HTR-8/SVneo (cell line): ENCODE results near the gene RAB3IP.
A peak's percentile ranks its signal among the peaks of the same experiment; 100 is the strongest.
"Not testable (repeated sequence)": the region's sequence is repeated elsewhere in the genome, so short reads cannot be mapped to it uniquely, and the experiment has no call there.

Source experiments
- DNase-seq: peaks from one replicate; pipeline ENCODE4 v3.0.0; 2011; ENCODE audit warnings: low spot score, mixed read lengths; ENCODE audit not compliant: insufficient read length
- FAIRE-seq: peaks from 2 replicates; lab custom pipeline; 2011; peaks lifted over from hg19 to GRCh38; lab: Jason Lieb, UNC

Gene RAB3IP

GRCh38 chr12:69755302-69755701 lies 16.6 kb downstream of the RAB3IP start:
- no peak for FAIRE-seq

GRCh38 chr12:69756088-69756755 lies 17.6 kb downstream of the RAB3IP start:
- no peak for DNase-seq
- no peak for FAIRE-seq

More at GRCh38 chr12:69755302-69755701, 16.6 kb downstream of the RAB3IP start:
- no peak for DNase-seq

DNA sequence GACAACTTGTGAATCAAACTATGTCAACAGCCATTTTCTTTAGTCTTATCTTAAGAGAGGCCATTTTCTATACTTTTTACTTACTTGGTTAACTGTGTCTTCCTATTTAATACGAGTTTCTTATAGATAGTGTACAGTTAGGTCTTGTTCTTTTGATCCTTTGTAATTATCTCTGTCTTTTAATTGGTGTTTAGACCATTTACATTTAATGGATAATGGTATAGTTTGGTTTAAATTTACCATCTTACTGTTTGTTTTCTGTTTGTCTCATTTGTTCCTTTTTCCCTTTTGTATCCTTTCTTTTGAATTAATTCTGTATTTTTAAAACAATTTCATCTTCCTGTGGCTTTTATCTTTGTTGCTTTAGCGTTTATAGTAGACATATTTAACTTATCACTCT lies 19.4 kb downstream of the RAB3IP start:
- DNase-seq (no peak), FAIRE-seq (no peak)

- not testable (repeated sequence) for DNase-seq, FAIRE-seq
These were observed 20.9 kb downstream of the RAB3IP start for GRCh38 chr12:69759581-69759980.

DNA sequence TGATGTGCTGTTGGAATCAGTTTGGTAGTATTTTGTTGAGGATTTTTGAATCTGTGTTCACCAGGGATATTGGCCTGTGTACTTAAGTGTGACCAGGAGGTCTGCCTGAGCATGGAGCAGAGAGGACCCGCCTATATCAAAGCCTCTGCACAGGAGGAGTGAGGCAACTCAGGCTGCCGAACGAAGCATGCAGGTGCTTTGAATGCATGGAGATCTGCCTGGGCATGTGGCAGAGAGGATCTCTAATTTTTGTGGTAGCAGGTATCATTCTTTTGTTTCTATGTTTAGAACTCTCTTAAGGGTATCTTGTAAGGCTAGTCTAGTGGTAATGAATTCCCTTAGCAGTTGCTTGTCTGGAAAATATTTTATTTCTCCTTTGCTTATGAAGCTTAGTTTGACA lies 26.9 kb downstream of the RAB3IP start:
- DNase-seq (no peak), FAIRE-seq (no peak)

DNA sequence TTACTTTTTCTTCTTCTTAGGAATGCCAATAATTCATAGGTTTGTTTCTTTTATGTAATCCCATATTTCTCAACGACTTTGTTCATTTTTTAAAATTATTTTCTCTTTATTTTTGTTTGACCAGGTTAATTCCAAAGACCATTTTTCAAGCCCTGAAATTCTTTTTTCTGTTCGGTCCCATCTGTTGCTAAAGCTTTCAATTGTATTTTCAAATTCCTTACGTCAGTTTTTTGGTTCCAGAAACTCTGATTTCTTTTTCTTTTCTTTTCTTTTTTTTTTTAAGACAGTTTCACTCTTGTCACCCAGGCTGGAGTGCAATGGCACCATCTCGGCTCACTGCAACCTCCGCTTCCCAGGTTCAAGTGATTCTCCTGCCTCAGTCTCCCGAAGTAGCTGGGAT lies 27.6 kb downstream of the RAB3IP start:
- DNase-seq, result no peak
- no peak for FAIRE-seq

DNA sequence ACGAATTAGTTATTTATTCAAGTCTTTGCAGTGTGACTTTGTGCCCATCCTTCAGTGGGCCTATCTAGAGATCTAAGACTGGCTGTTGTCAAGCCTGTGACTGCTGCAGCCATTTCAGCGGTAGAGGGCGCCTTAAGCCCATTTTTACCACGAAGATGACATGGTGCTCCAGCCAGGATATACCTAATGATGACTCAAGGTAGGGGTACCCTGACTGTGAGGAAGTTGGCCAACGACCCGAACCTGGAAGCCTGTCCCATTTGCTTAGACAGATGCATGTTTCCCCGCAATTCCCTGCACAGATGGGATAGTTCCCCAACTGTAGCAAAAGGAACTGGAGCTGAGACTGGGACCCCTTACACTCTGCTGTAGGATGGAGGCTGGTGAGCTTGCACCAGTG lies 41.3 kb downstream of the RAB3IP start:
- DNase-seq, result peak; percentile 41

GRCh38 chr12:69783365-69783764 lies 44.7 kb downstream of the RAB3IP start:
- FAIRE-seq (no peak), DNase-seq (no peak)

More for the DNA sequence above, 41.3 kb downstream of the RAB3IP start:
- peak; percentile 42 for FAIRE-seq

DNA sequence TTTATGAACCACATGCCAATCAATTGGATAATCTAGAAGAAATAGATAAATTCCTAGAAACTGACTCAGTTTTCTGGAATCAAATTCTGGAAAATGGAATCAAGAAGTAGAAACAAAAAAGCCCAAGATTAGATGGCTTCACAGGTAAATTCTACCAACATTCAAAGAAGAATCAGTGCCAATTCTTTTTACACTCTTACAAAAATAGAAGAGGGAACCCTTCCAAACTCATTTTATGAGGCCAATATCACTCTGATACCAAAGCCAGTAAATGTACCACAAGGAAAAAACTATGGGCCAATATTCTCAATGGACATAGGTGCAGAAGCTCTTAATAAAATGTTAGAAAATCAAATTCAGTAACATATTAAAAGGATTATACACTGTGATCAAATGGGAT lies 50.7 kb downstream of the RAB3IP start:
- no peak for DNase-seq
- no peak for FAIRE-seq

DNA sequence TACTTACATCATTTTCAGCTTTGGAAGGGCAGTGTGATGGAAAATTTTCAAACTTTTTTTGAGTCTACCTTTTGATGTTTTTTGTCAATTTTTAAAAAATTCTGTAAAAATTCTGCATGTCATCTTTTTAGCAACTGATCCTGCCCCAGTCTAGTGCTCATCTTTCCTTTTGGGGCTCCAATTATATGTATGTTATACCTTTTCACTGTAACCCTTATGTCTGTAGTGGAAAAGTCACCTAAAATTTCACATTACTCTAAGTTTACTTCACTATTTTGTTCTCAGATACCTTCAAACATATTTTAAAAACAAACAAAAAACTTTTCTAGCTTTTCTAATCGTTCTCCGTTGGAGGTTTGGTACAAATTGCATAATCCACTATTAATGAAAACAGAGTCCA lies 53.9 kb downstream of the RAB3IP start:
- DNase-seq, result no peak
- FAIRE-seq, result no peak

DNA sequence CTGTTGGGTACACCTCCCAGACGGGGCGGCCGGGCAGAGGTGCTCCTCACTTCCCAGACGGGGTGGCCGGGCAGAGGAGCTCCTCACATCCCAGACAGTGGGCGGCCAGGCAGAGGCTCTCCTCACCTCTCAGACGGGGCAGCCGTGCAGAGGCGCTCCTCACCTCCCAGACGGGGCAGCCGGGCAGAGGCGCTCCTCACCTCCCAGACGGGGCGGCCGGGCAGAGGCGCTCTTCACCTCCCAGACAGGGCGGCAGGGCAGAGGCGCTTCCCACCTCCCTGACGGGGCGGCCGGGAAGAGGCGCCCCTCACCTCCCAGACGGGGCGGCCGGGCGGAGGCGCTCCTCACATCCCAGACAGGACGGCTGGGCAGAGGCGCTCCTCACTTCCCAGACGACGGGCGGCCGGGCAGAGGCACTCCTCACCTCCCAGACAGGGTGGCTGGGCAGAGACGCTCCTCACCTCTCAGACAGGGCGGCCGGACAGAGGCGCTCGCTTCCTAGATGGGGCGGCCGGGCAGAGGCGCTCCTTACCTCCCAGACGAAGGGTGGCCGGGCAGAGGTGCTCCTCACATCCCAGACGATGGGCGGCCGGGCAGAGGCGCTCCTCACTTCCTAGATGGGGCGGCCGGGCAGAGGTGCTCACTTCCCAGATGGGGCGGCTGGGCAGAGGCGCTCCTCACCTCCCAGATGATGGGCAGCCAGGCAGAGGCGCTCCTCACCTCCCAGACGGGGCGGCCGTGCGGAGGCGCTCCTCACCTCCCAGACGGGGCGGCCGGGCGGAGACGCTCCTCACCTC lies 68.6 kb downstream of the RAB3IP start:
- not testable (repeated sequence) for FAIRE-seq

GRCh38 chr12:69810870-69811498 lies 72.3 kb downstream of the RAB3IP start:
- DNase-seq, result no peak
- FAIRE-seq, result no peak

More for the DNA sequence above, 68.6 kb downstream of the RAB3IP start:
- not testable (repeated sequence) for DNase-seq

- FAIRE-seq (no peak), DNase-seq (no peak)
These were observed 77.4 kb downstream of the RAB3IP start for GRCh38 chr12:69816082-69816481.

GRCh38 chr12:69821032-69821455 lies 82.4 kb downstream of the RAB3IP start:
- DNase-seq (no peak), FAIRE-seq (no peak)

- FAIRE-seq, result peak; percentile 48
These were observed 82.9 kb downstream of the RAB3IP start for GRCh38 chr12:69821456-69822159.

DNA sequence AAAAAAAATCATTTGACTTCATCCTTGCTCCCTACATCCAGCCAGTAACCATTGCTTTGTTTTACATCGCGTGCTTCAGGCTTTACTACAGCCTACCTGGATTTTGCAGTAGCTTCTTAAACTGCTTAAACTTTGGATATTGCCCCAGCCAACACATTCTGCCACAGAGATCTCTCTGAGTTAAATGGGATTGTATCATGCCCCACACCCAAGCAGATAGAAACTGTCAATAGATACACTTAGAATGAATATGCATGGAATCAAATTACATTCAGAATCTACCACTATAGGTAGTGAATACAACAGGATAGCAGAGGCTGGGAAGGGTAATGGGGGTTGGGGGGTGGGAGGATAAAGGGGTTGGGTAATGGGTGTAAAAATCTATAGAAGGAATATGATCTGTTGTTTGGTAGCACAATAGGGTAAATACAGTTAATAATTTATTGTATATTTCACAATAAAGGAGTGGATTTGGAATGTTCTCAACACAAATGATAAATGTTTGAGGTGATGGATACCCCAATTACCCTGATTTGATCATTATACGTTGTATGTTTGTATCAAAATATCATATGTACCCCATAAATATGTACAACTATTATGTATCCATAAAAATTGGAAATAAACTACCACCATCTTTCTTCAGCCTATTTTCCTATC lies 83.7 kb downstream of the RAB3IP start:
- no peak for FAIRE-seq
- no peak for DNase-seq

More at GRCh38 chr12:69821456-69822159, 82.9 kb downstream of the RAB3IP start:
- peak; percentile 74 for DNase-seq

GRCh38 chr12:69824028-69824427 lies 85.4 kb downstream of the RAB3IP start:
- DNase-seq, result no peak
- no peak for FAIRE-seq

DNA sequence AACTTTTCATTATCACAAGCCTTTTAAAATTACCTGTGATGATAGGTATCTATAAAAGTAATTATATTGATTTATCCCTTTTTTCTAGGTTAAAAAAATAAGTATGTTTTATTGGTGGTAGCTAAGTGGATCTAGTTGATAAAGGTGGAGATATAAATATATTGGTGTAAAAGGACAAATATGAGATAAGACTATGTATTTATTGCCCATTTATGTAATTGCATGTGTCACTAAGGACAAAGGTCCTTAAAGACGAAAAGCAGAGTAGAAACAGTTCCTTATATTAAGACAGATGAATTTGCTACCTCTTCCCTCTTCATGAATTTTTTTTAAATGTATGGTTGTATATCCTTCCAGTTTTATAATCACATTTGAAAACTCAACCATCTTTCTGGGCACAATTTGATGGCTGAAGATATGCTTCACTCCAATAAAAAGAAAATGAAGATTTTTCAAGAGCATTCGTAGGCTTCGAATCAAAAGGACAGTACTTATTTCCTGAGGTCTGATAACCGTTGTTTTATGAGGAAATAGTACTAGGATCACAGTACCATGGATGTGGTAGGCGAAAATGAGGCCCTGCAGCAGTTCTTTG lies 86.4 kb downstream of the RAB3IP start, which contains the start of gene MYRFL:
Gene MYRFL (plus strand): TSS at position 262 of the 595 bp plus-strand sequence. CDS start 291 bp downstream, at position 553.
- DNase-seq (no peak), FAIRE-seq (no peak)

GRCh38 chr12:69828897-69829296 lies 90.2 kb downstream of the RAB3IP start:
- no peak for FAIRE-seq

More at GRCh38 chr12:69828897-69829296, 90.2 kb downstream of the RAB3IP start:
- no peak for DNase-seq
